ENCODE measurements around the gene IL17RB. TPM values are rescaled to one million over a fixed set of nuclear protein-coding genes. Genes with fewer than 3 reads are reported as not detected.
A peak's percentile ranks its signal among the peaks of the same experiment; 100 is the strongest.

IL17RB gene
- total and polyA plus RNA-seq, 2 of the 4 experiments (the other 2 are of a cell fraction), result under 0.01 TPM; not detected in 1

GRCh38 chr3:53844262-53845102 lies 1.9 kb upstream of the IL17RB start (continued):
- TF ChIP-seq MAZ (IDR thresholded peaks at IDR 0.05; ENCODE audit: borderline replicate concordance, low read depth, low read length), result no peak

GRCh38 chr3:53845103-53845880 lies 1.1 kb upstream of the IL17RB start:
- Histone ChIP-seq H3K27ac (ENCODE audit: insufficient read depth, low read length) (no peak overlapping the region), H3K4ac (ENCODE audit: low read depth, low read length) (no peak overlapping the region), H3K36me3 (ENCODE audit: control insufficient read depth, insufficient read depth, low read length) (no peaks in the 10 kb centered on the region), H3K18ac (ENCODE audit: low read depth, low read length) (no peak overlapping the region), H2BK15ac (ENCODE audit: low read depth, low read length) (no peak overlapping the region), H4K91ac (ENCODE audit: insufficient read depth, low read depth, low read length) (no peak overlapping the region), H2AK5ac (ENCODE audit: low read depth, low read length) (no peak overlapping the region), H3K4me2 (ENCODE audit: low read depth, low read length) (peak overlapping the region; percentile 63), H2BK120ac (ENCODE audit: low read depth, low read length) (no peak overlapping the region), H2BK20ac (ENCODE audit: low read depth, low read length) (no peak overlapping the region), H3K9ac (ENCODE audit: low read depth, low read length) (no peak overlapping the region; the same call in 1 of the 2 replicates), H3K56ac (ENCODE audit: extremely low read depth, insufficient read depth, low read length) (no peak overlapping the region), H3K9me3 (ENCODE audit: control insufficient read depth, insufficient read depth, low read length) (peaks cover 3% of the 10 kb centered on the region; the same call in 1 of the 2 replicates), H3K4me3 (ENCODE audit: insufficient read depth, low read depth, low read length) (peak overlapping the region; percentile 42), H3K23ac (ENCODE audit: low read depth, low read length) (no peak overlapping the region), H2BK5ac (ENCODE audit: low read depth, low read length, poor library complexity, severe bottlenecking) (no peak overlapping the region), H3K14ac (replicated peaks; ENCODE audit: low read depth, low read length) (no peak overlapping the region), H3K79me1 (ENCODE audit: low read depth in 1 of 2, low read length in 2 of 2) (no peaks in the 10 kb centered on the region), H2AFZ (replicated peaks; ENCODE audit: low read length, poor library complexity) (peak overlapping the region; percentile 90), H4K20me1 (ENCODE audit: insufficient read depth, low read length) (no peaks in the 10 kb centered on the region), H4K8ac (ENCODE audit: low read depth in 2 of 2, low read length in 2 of 2) (no peak overlapping the region), H3K4me1 (ENCODE audit: control insufficient read depth, insufficient read depth, low read length) (no peaks in the 10 kb centered on the region; the same call in 1 of the 2 replicates), H3K9me1 (ENCODE audit: insufficient read depth, low read length) (no peaks in the 10 kb centered on the region), H3K27me3 (ENCODE audit: control insufficient read depth, insufficient read depth, low read length) (peaks cover 58% of the 10 kb centered on the region), H4K5ac (ENCODE audit: low read depth, low read length) (no peak overlapping the region), H2AK9ac (replicated peaks; ENCODE audit: low read depth, low read length, poor library complexity) (peak overlapping the region; percentile 50)
- ChIA-PET CTCF (no interaction called here), POLR2A (ENCODE audit: unreplicated experiment) (no interaction called here)
- intact Hi-C loops (cut with micrococcal nuclease) (no loop called here), in situ Hi-C loops (cut with MboI; ENCODE audit: low sequenced_read_pairs) (no loop called here), dilution Hi-C loops (cut with HindIII; ENCODE audit: low sequenced_read_pairs, unreplicated experiment) (no loop called here)
- BruUV-seq (replicated peaks), result no TSS peak
- DNase-seq (peak; percentile 13), ATAC-seq (ENCODE audit: low read depth) (peak; percentile 44)
- peak; percentile 11; the same call in 1 of the 2 replicates for TF ChIP-seq CTCF (conservative IDR thresholded peaks at IDR 0.05; ENCODE audit: low read depth, low read length)
- no peak for TF ChIP-seq MAZ (IDR thresholded peaks at IDR 0.05; ENCODE audit: borderline replicate concordance, low read depth, low read length)
- no peak for TF ChIP-seq FOS (IDR thresholded peaks at IDR 0.05; ENCODE audit: low read depth, low read length)
- no peak for TF ChIP-seq POLR2A (IDR thresholded peaks at IDR 0.05; ENCODE audit: low read depth, low read length)
- no peak for TF ChIP-seq BHLHE40 (IDR thresholded peaks at IDR 0.05; ENCODE audit: low read depth, low read length)
- 26% methylated on average over 15 of the region's 25 CpGs; no CpG with 5 or more reads in 1 of the 2 experiments for WGBS, 2 experiments (ENCODE audit: extremely low coverage in 2 of 2, insufficient read length in 1 of 2)

Measured in IMR-90 (cell line).